ENCODE measurements around the gene MARCKSL1. TPM values are rescaled to one million over a fixed set of nuclear protein-coding genes. Genes with fewer than 3 reads are reported as not detected.

Gene MARCKSL1
- total RNA-seq, 2 experiments from 2014 or later, result 120 to 288 TPM

DNA sequence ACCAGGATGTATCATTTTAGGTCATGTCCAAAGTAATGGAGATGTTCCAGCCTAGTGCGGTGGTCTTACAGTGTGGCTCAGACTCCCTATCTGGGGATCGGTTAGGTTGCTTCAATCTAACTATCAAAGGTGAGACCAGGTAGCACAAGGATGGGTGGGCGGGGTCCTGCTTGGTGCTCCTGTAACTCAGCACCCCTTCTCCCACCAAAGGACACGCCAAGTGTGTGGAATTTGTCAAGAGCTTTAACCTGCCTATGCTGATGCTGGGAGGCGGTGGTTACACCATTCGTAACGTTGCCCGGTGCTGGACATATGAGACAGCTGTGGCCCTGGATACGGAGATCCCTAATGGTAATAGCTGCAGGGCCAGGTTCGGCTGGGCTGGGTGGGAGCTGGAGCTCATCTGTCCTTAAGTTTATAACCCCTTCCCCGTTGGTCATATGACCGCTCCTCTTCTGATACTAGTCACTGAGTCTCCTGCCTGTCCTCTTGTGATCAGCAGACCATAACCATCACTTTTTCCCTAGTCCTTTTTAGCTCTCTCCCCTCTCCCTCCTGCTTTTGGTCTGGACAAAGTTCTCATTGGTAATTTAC lies 5.4 kb downstream of the MARCKSL1 start:
- TF ChIP-seq, protein P1, sequence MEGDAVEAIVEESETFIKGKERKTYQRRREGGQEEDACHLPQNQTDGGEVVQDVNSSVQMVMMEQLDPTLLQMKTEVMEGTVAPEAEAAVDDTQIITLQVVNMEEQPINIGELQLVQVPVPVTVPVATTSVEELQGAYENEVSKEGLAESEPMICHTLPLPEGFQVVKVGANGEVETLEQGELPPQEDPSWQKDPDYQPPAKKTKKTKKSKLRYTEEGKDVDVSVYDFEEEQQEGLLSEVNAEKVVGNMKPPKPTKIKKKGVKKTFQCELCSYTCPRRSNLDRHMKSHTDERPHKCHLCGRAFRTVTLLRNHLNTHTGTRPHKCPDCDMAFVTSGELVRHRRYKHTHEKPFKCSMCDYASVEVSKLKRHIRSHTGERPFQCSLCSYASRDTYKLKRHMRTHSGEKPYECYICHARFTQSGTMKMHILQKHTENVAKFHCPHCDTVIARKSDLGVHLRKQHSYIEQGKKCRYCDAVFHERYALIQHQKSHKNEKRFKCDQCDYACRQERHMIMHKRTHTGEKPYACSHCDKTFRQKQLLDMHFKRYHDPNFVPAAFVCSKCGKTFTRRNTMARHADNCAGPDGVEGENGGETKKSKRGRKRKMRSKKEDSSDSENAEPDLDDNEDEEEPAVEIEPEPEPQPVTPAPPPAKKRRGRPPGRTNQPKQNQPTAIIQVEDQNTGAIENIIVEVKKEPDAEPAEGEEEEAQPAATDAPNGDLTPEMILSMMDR (conservative IDR thresholded peaks at IDR 0.05; ENCODE audit: low read length), result no peak
- no peak for TF ChIP-seq EZH2phosphoT487 (IDR thresholded peaks at IDR 0.05; ENCODE audit: borderline replicate concordance, low read depth, low read length)
- H3K36me3 ChIP-seq (ENCODE audit: insufficient read depth, low read length), result peaks cover 91% of the 10 kb centered on the region
- H3K4me2 ChIP-seq (ENCODE audit: low read length), result no peak overlapping the region
- H3K9me2 ChIP-seq (ENCODE audit: insufficient read depth, low read length), result no peaks in the 10 kb centered on the region
- H2AFZ ChIP-seq (ENCODE audit: low read length), result no peak overlapping the region
- H3K4me3 ChIP-seq (ENCODE audit: low read depth, low read length, poor library complexity, severe bottlenecking), result no peak overlapping the region
- BruUV-seq (replicated peaks), result no TSS peak
- peaks cover 10% of the 10 kb centered on the region for H4K20me1 ChIP-seq (ENCODE audit: insufficient read depth, low read length)
- no peak for DNase-seq (ENCODE audit: low spot score)
- POLR2A ChIA-PET, result interaction anchor here (4.4 kb wide), 1 partner anchor 9 kb away, joined by 23 read pairs; no protein-coding TSS in a partner anchor
- no peaks in the 10 kb centered on the region for H3K9me3 ChIP-seq (ENCODE audit: low read length)
- CTCF ChIA-PET (ENCODE audit: unreplicated experiment), result no interaction called here
- peaks cover 26% of the 10 kb centered on the region for H3K4me1 ChIP-seq (ENCODE audit: insufficient read depth, low read length, poor library complexity, severe bottlenecking)
- intact Hi-C loops (cut with micrococcal nuclease; ENCODE audit: unreplicated experiment), result no loop called here
- peaks cover 27% of the 10 kb centered on the region for H3K79me2 ChIP-seq (ENCODE audit: insufficient read depth, low read depth, low read length)
- H3K27ac ChIP-seq (ENCODE audit: low read depth, low read length, poor library complexity, severe bottlenecking), result no peak overlapping the region

DNA sequence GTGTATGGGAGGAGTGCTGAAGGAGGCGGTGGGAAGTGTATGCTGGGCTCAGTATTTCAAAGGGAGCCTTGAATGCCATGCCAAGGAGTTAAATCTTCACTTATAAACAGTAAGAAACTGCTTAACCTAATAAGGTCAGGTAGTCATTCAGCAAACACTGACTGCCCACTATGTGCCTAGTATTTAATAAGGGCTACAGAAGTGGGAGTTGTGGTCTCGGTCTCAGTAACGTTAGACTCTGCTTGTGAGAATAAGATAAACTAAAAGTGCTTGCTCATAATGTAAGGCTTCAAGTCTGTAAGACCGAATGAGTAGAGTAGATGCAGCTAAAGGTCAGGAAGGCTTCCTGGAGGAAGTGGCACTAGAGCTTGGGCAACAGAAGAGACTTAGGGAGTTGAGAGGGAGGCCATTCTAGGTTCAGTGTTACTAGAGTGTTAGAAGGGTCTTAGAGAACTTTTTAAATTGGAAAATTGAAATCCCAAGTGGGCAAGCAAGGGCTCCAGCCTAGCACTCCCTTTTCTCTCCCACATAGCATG lies 6.0 kb downstream of the MARCKSL1 start:
- DNase-seq (ENCODE audit: low spot score), result no peak
- Histone ChIP-seq H3K9me2 (ENCODE audit: insufficient read depth, low read length) (no peaks in the 10 kb centered on the region), H3K4me1 (ENCODE audit: insufficient read depth, low read length, poor library complexity, severe bottlenecking) (peaks cover 26% of the 10 kb centered on the region), H2AFZ (ENCODE audit: low read length) (no peak overlapping the region), H3K79me2 (ENCODE audit: insufficient read depth, low read depth, low read length) (peaks cover 23% of the 10 kb centered on the region), H3K4me3 (ENCODE audit: low read depth, low read length, poor library complexity, severe bottlenecking) (no peak overlapping the region), H3K36me3 (ENCODE audit: insufficient read depth, low read length) (peaks cover 97% of the 10 kb centered on the region), H3K4me2 (ENCODE audit: low read length) (no peak overlapping the region), H3K9me3 (ENCODE audit: low read length) (no peaks in the 10 kb centered on the region), H4K20me1 (ENCODE audit: insufficient read depth, low read length) (peaks cover 10% of the 10 kb centered on the region), H3K27ac (ENCODE audit: low read depth, low read length, poor library complexity, severe bottlenecking) (no peak overlapping the region)
- BruUV-seq (replicated peaks), result no TSS peak
- ChIA-PET CTCF (ENCODE audit: unreplicated experiment) (no interaction called here), POLR2A (interaction anchor here (4.4 kb wide), 1 partner anchor 8 kb away, joined by 23 read pairs; no protein-coding TSS in a partner anchor)
- intact Hi-C loops (cut with micrococcal nuclease; ENCODE audit: unreplicated experiment), result no loop called here
- TF ChIP-seq, protein P1 (conservative IDR thresholded peaks at IDR 0.05; ENCODE audit: low read length), result no peak
- TF ChIP-seq EZH2phosphoT487 (IDR thresholded peaks at IDR 0.05; ENCODE audit: borderline replicate concordance, low read depth, low read length), result no peak

DNA sequence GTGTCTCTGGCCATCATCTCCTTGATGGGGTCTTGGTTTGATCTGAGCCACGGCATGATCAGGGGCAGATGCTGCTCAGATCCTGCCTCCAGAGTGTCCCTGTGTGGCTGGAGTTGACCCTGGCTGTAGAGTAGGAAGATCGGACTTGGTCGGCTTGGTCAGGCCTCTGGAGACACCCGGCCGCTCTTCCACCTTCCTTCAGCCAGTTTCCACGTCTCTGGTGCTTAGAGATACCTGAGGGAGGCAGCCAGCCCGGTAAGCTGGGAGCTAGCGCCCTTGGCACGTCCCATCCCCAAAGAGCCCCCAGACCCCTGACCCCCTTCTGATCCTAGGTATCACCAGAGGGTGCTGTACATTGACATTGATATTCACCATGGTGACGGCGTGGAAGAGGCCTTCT lies 8.8 kb downstream of the MARCKSL1 start:
- Histone ChIP-seq H3K9me3 (ENCODE audit: low read length) (no peaks in the 10 kb centered on the region), H3K36me3 (ENCODE audit: insufficient read depth, low read length) (peaks cover 98% of the 10 kb centered on the region), H3K4me2 (ENCODE audit: low read length) (no peak overlapping the region), H3K79me2 (ENCODE audit: insufficient read depth, low read depth, low read length) (peaks cover 20% of the 10 kb centered on the region; the same call in 1 of the 2 replicates), H3K27ac (ENCODE audit: low read depth, low read length, poor library complexity, severe bottlenecking) (no peak overlapping the region), H4K20me1 (ENCODE audit: insufficient read depth, low read length) (no peaks in the 10 kb centered on the region), H2AFZ (ENCODE audit: low read length) (no peak overlapping the region), H3K4me1 (ENCODE audit: insufficient read depth, low read length, poor library complexity, severe bottlenecking) (peaks cover 24% of the 10 kb centered on the region), H3K9me2 (ENCODE audit: insufficient read depth, low read length) (no peaks in the 10 kb centered on the region), H3K4me3 (ENCODE audit: low read depth, low read length, poor library complexity, severe bottlenecking) (no peak overlapping the region)
- BruUV-seq (replicated peaks), result no TSS peak
- POLR2A ChIA-PET, result no interaction called here
- intact Hi-C loops (cut with micrococcal nuclease; ENCODE audit: unreplicated experiment), result no loop called here
- TF ChIP-seq EZH2phosphoT487 (IDR thresholded peaks at IDR 0.05; ENCODE audit: borderline replicate concordance, low read depth, low read length), result no peak
- TF ChIP-seq, protein P1 (conservative IDR thresholded peaks at IDR 0.05; ENCODE audit: low read length), result no peak
- DNase-seq (ENCODE audit: low spot score), result no peak
- CTCF ChIA-PET (ENCODE audit: unreplicated experiment), result no interaction called here
